Activated CD8-positive, alpha-beta memory T cell treated with anti-CD3 and anti-CD28 coated beads for 36 hours (primary cell): ENCODE measurements around the gene ZNF605. TPM values are rescaled to one million over a fixed set of nuclear protein-coding genes. Genes with fewer than 3 reads are reported as not detected.
"Not testable (repeated sequence)": the region's sequence is repeated elsewhere in the genome, so short reads cannot be mapped to it uniquely, and the experiment has no call there.

Experiments used
- CTCF ChIA-PET: fragments of 350-600 bp; sonication (Branson Sonifier 250); formaldehyde crosslinking; loops from one replicate; lab custom pipeline; 2021; ENCODE audit warnings: antibody characterized with exemption; lab: Charles Lee
- POLR2A ChIA-PET: fragments of 350-600 bp; sonication (Branson Sonifier 250); formaldehyde crosslinking; loops from one replicate; lab custom pipeline; 2021; ENCODE audit warnings: antibody characterized with exemption; lab: Charles Lee
- total RNA-seq, 2 experiments: library from RNA; stranded (reverse); gene quantifications; one replicate each; pipeline ENCODE4 v1.2.3, GENCODE V29; 2021

Gene ZNF605
- total RNA-seq, 2 experiments from 2014 or later = 5.3 to 6.9 TPM

- ChIA-PET POLR2A (no interaction called here), CTCF (no interaction called here)
These were observed 34.4 kb downstream of the ZNF605 start for GRCh38 chr12:132921685-132922084.

- ChIA-PET POLR2A (no interaction called here), CTCF (interaction anchor here (0.5 kb wide), 1 partner anchor 223 kb away, joined by 4 read pairs; no protein-coding TSS in a partner anchor)
These were observed 37.4 kb downstream of the ZNF605 start for GRCh38 chr12:132918680-132919079.

GRCh38 chr12:132909030-132909368, 47.1 kb downstream of the ZNF605 start:
- POLR2A ChIA-PET = no interaction called here
- CTCF ChIA-PET = interaction anchor here (0.8 to 1.0 kb wide), 2 partner anchors 128 to 279 kb away, joined by 3 read pairs; partner anchors contain the start of gene ZNF84

- ChIA-PET POLR2A (no interaction called here), CTCF (interaction anchor here (0.8 to 1.0 kb wide), 2 partner anchors 129 to 280 kb away, joined by 3 read pairs; partner anchors contain the start of gene ZNF84)
These were observed 47.7 kb downstream of the ZNF605 start for GRCh38 chr12:132908145-132909029.

- POLR2A ChIA-PET = interaction anchor here (0.6 kb wide), 1 partner anchor 302 kb away, joined by 6 read pairs; no protein-coding TSS in a partner anchor
- CTCF ChIA-PET = not testable (repeated sequence)
These were observed 48.3 kb downstream of the ZNF605 start for GRCh38 chr12:132907789-132908144.

- CTCF ChIA-PET = no interaction called here
These were observed 48.9 kb downstream of the ZNF605 start for GRCh38 chr12:132907216-132907615.

GRCh38 chr12:132904718-132905328, 51.3 kb downstream of the ZNF605 start:
- CTCF ChIA-PET = interaction anchor here (0.6 to 1.9 kb wide), 13 partner anchors 14 to 161 kb away, joined by 3 to 6 read pairs (median 5); partner anchors contain the start of gene GOLGA3
- POLR2A ChIA-PET = interaction anchor here (0.6 kb wide), 1 partner anchor 82 kb away, joined by 3 read pairs; no protein-coding TSS in a partner anchor

More at GRCh38 chr12:132907216-132907615, 48.9 kb downstream of the ZNF605 start:
- POLR2A ChIA-PET = interaction anchor here (0.6 kb wide), 1 partner anchor 301 kb away, joined by 6 read pairs; no protein-coding TSS in a partner anchor

GRCh38 chr12:132899033-132899432, 57.1 kb downstream of the ZNF605 start:
- ChIA-PET CTCF (no interaction called here), POLR2A (no interaction called here)

GRCh38 chr12:132888852-132889251, 67.3 kb downstream of the ZNF605 start:
- CTCF ChIA-PET = no interaction called here
- POLR2A ChIA-PET = no interaction called here

GRCh38 chr12:132887513-132888351, 68.4 kb downstream of the ZNF605 start, which contains the start of gene CHFR:
Gene CHFR (minus strand): TSS chr12:132887605. CDS start chr12:132887328, 277 bp downstream.
- CTCF ChIA-PET = interaction anchor here (0.6 kb wide), 1 partner anchor 123 kb away, joined by 3 read pairs; no protein-coding TSS in a partner anchor
- POLR2A ChIA-PET = interaction anchor here (0.6 to 0.9 kb wide), 3 partner anchors 59 to 369 kb away, joined by 3 to 8 read pairs (median 3); partner anchors contain the start of gene GOLGA3

- ChIA-PET CTCF (interaction anchor here (0.6 to 1.0 kb wide), 2 partner anchors 18 to 122 kb away, joined by 3 to 6 read pairs; no protein-coding TSS in a partner anchor), POLR2A (interaction anchor here (0.6 to 0.9 kb wide), 3 partner anchors 58 to 369 kb away, joined by 3 to 8 read pairs (median 3); partner anchors contain the start of gene GOLGA3)
These were observed 69.3 kb downstream of the ZNF605 start for GRCh38 chr12:132886529-132887477.

GRCh38 chr12:132881818-132882217, 74.3 kb downstream of the ZNF605 start:
- CTCF ChIA-PET = interaction anchor here (1.2 kb wide), 1 partner anchor 23 kb away, joined by 3 read pairs; no protein-coding TSS in a partner anchor
- POLR2A ChIA-PET = no interaction called here

- POLR2A ChIA-PET, CTCF ChIA-PET: not testable (repeated sequence)
These were observed 81.5 kb downstream of the ZNF605 start for GRCh38 chr12:132874620-132875019.

GRCh38 chr12:132874175-132874574, 81.9 kb downstream of the ZNF605 start:
- POLR2A ChIA-PET = no interaction called here

GRCh38 chr12:132873724-132874123, 82.4 kb downstream of the ZNF605 start:
- POLR2A ChIA-PET = interaction anchor here (1.3 kb wide), 1 partner anchor 45 kb away, joined by 3 read pairs; the partner anchor contains the start of gene GOLGA3

More at GRCh38 chr12:132874175-132874574, 81.9 kb downstream of the ZNF605 start:
- CTCF ChIA-PET = interaction anchor here (1.0 kb wide), 1 partner anchor 31 kb away, joined by 5 read pairs; no protein-coding TSS in a partner anchor

GRCh38 chr12:132872975-132873421, 83.1 kb downstream of the ZNF605 start:
- ChIA-PET POLR2A (interaction anchor here (0.6 to 1.3 kb wide), 3 partner anchors 25 to 134 kb away, joined by 3 read pairs; partner anchors contain the start of gene GOLGA3), CTCF (interaction anchor here (1.0 to 1.4 kb wide), 2 partner anchors 32 kb away, joined by 5 read pairs; no protein-coding TSS in a partner anchor)

More at GRCh38 chr12:132873724-132874123, 82.4 kb downstream of the ZNF605 start:
- CTCF ChIA-PET = interaction anchor here (1.0 kb wide), 1 partner anchor 31 kb away, joined by 5 read pairs; no protein-coding TSS in a partner anchor
